Measurements from ENCODE around the gene ATP4A. TPM values are rescaled to one million over a fixed set of nuclear protein-coding genes. Genes with fewer than 3 reads are reported as not detected.

The ATP4A gene
- total RNA-seq, 1 experiment from 2014 or later: not detected

DNA sequence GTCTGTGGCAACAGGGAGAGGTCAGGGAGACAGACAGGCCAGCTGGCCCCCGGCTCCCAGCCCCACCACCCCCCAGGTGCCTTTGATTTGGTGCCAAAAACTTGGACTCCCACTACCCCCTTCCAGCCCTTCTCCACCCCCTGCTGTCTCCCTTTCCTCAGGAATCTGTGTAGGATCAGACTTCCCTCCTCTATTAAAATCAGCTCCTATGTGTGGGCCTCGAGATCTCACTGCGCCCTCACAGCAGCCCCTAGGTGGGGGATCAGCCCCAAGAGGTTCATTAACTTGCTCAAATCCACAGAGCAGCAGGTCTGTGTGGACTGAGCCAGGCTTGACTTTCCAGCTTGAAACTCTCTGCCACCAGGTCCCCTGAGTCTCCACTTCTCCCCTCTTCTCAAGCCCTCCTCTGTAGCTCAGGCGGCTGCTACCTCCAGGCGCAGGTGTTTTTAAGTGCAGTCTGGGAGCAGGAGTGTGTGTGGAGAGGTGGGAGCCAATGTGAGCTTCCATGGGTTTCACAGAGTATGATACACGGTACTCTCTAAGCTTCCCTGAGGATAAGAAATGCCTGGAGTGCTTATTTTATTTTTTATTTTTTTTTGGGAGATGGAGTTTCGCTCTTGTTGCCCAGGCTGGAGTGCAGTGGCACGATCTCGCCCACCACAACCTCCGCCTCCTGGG, 28.5 kb downstream of the ATP4A start:
- Histone ChIP-seq H3K36me3 (ENCODE audit: control insufficient read depth, insufficient read depth, low read length) (no peaks in the 10 kb centered on the region), H3K27me3 (replicated peaks; ENCODE audit: control insufficient read depth, insufficient read depth, low read length) (no peaks in the 10 kb centered on the region), H3K9me3 (no peaks in the 10 kb centered on the region), H3K4me3 (ENCODE audit: low read depth, low read length) (no peak overlapping the region), H3K4me1 (no peaks in the 10 kb centered on the region)
- Mint-ChIP-seq H3K4me3 (ENCODE audit: unreplicated experiment) (no peak overlapping the region), H3K27ac (ENCODE audit: unreplicated experiment) (no peak overlapping the region), H3K9me3 (ENCODE audit: unreplicated experiment) (no peaks in the 10 kb centered on the region), H3K27me3 (ENCODE audit: insufficient read depth, unreplicated experiment) (peaks cover 11% of the 10 kb centered on the region), H3K36me3 (ENCODE audit: insufficient read depth, unreplicated experiment) (no peaks in the 10 kb centered on the region), H3K4me1 (ENCODE audit: low read depth, unreplicated experiment) (no peaks in the 10 kb centered on the region)
- BruUV-seq (replicated peaks): no TSS peak
- TF ChIP-seq, protein P1, sequence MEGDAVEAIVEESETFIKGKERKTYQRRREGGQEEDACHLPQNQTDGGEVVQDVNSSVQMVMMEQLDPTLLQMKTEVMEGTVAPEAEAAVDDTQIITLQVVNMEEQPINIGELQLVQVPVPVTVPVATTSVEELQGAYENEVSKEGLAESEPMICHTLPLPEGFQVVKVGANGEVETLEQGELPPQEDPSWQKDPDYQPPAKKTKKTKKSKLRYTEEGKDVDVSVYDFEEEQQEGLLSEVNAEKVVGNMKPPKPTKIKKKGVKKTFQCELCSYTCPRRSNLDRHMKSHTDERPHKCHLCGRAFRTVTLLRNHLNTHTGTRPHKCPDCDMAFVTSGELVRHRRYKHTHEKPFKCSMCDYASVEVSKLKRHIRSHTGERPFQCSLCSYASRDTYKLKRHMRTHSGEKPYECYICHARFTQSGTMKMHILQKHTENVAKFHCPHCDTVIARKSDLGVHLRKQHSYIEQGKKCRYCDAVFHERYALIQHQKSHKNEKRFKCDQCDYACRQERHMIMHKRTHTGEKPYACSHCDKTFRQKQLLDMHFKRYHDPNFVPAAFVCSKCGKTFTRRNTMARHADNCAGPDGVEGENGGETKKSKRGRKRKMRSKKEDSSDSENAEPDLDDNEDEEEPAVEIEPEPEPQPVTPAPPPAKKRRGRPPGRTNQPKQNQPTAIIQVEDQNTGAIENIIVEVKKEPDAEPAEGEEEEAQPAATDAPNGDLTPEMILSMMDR (IDR thresholded peaks at IDR 0.05; ENCODE audit: insufficient read depth in 1 of 2, low read depth in 1 of 2, low read length in 1 of 2, severe bottlenecking in 1 of 2, unreplicated experiment in 1 of 2): no peak
- POLR2A ChIA-PET: interaction anchor here (1.0 kb wide), 1 partner anchor 24 kb away, joined by 3 read pairs; no protein-coding TSS in a partner anchor
- no peak for DNase-seq
- intact Hi-C loops (cut with micrococcal nuclease; ENCODE audit: unreplicated experiment): no loop called here
- CTCF ChIA-PET: no interaction called here

DNA sequence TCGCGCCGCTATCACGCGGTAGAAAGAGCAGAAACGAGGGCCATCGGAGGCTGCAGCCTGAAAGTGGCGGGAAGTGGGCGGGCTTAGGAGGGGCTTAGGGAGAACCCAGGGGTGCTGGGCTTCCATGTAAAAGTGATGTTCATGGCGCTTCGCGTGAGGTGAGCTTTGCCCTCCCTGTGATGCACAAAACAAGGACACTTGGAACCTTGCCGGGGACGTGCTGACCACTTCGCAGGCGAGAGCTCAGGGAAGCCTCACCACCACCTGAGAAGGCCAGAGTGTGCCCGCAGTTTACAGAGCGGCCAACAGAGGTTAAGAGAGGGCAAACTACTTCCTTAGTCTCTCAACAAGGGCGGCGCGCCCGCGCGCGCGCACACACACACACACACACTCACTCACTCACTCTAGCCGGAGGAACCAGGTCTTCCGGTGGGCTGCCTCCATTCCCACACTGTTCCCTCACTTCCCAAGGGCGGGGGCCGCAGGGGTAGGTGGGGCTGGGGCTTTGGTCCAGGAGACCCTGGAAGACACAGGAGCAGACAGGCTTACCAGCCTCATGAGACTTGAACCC, 29.6 kb downstream of the ATP4A start:
- TF ChIP-seq, protein P1 (IDR thresholded peaks at IDR 0.05; ENCODE audit: insufficient read depth in 1 of 2, low read depth in 1 of 2, low read length in 1 of 2, severe bottlenecking in 1 of 2, unreplicated experiment in 1 of 2): no peak
- no peak overlapping the region for H3K27ac Mint-ChIP-seq (ENCODE audit: unreplicated experiment)

DNA sequence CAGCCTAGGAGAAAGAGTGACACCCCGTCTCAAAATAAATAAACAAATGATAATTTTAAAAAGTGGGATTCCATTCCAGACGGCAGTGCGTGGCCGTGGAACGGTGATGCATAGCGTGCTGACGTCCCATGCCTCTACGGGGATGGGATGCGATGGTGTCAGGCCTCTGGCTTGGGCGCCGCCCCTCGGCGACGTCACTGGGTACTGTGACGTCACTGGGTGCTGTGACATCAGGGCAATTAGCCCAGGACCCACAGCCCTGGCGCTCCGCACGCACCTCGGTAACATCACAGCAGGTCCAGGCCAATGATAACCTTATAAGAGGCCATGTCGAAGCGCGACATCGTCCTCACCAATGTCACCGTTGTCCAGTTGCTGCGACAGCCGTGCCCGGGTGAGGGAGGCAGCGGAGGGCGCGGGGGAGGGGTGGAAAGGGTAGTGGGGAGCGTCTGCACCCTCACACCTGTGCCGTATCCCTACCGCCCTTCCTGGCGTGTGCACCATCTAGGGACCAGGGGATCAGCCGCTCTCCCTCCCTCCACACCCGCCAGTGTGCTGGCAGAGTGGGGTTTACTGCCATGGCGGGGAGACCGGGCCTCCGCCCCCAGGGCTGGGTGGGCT, 30.1 kb downstream of the ATP4A start, which contains the start of gene GAPDHS:
Gene GAPDHS (plus strand): TSS at position 256 of the 621 bp plus-strand sequence. CDS start 72 bp downstream, at position 328.
- no peak for DNase-seq
- TF ChIP-seq, protein P1 (IDR thresholded peaks at IDR 0.05; ENCODE audit: insufficient read depth in 1 of 2, low read depth in 1 of 2, low read length in 1 of 2, severe bottlenecking in 1 of 2, unreplicated experiment in 1 of 2): no peak
- ChIA-PET POLR2A (no interaction called here), CTCF (no interaction called here)
- Histone ChIP-seq H3K9me3 (no peaks in the 10 kb centered on the region), H3K27me3 (replicated peaks; ENCODE audit: control insufficient read depth, insufficient read depth, low read length) (no peaks in the 10 kb centered on the region), H3K4me3 (ENCODE audit: low read depth, low read length) (no peak within 1 kb of the TSS), H3K4me1 (no peaks in the 10 kb centered on the region), H3K36me3 (ENCODE audit: control insufficient read depth, insufficient read depth, low read length) (no peaks in the 10 kb centered on the region)
- H3K4me1 Mint-ChIP-seq (ENCODE audit: low read depth, unreplicated experiment): no peaks in the 10 kb centered on the region
- BruUV-seq (replicated peaks): no TSS peak
- H3K27me3 Mint-ChIP-seq (ENCODE audit: insufficient read depth, unreplicated experiment): peaks cover 16% of the 10 kb centered on the region
- no peaks in the 10 kb centered on the region for H3K9me3 Mint-ChIP-seq (ENCODE audit: unreplicated experiment)
- H3K27ac Mint-ChIP-seq (ENCODE audit: unreplicated experiment): no peak within 1 kb of the TSS
- H3K36me3 Mint-ChIP-seq (ENCODE audit: insufficient read depth, unreplicated experiment): no peaks in the 10 kb centered on the region
- intact Hi-C loops (cut with micrococcal nuclease; ENCODE audit: unreplicated experiment): no loop called here
- no peak within 1 kb of the TSS for H3K4me3 Mint-ChIP-seq (ENCODE audit: unreplicated experiment)

More for the DNA sequence above, 29.6 kb downstream of the ATP4A start:
- intact Hi-C loops (cut with micrococcal nuclease; ENCODE audit: unreplicated experiment): no loop called here
- BruUV-seq (replicated peaks): no TSS peak
- no peaks in the 10 kb centered on the region for H3K9me3 ChIP-seq
- peaks cover 13% of the 10 kb centered on the region for H3K27me3 Mint-ChIP-seq (ENCODE audit: insufficient read depth, unreplicated experiment)
- H3K4me1 ChIP-seq: no peaks in the 10 kb centered on the region
- POLR2A ChIA-PET: no interaction called here
- H3K36me3 ChIP-seq (ENCODE audit: control insufficient read depth, insufficient read depth, low read length): no peaks in the 10 kb centered on the region
- no peaks in the 10 kb centered on the region for H3K36me3 Mint-ChIP-seq (ENCODE audit: insufficient read depth, unreplicated experiment)
- CTCF ChIA-PET: no interaction called here
- H3K4me3 ChIP-seq (ENCODE audit: low read depth, low read length): no peak overlapping the region
- H3K4me3 Mint-ChIP-seq (ENCODE audit: unreplicated experiment): no peak overlapping the region
- no peaks in the 10 kb centered on the region for H3K4me1 Mint-ChIP-seq (ENCODE audit: low read depth, unreplicated experiment)
- no peaks in the 10 kb centered on the region for H3K9me3 Mint-ChIP-seq (ENCODE audit: unreplicated experiment)
- no peak for DNase-seq
- no peaks in the 10 kb centered on the region for H3K27me3 ChIP-seq (replicated peaks; ENCODE audit: control insufficient read depth, insufficient read depth, low read length)

Data from Caco-2 (cell line).